Smooth muscle cell (in vitro differentiated cells): ENCODE measurements around the gene GALNT11. TPM values are rescaled to one million over a fixed set of nuclear protein-coding genes. Genes with fewer than 3 reads are reported as not detected.

ENCODE experiments used
- DNase-seq: peaks from one replicate; lab custom pipeline; 2025; ENCODE audit not compliant: unreplicated experiment; lab: John Stamatoyannopoulos, UW
- H2AFZ ChIP-seq: fragments of 200-600 bp; sonication (generic); 2 replicates; pipeline ENCODE4 v1.6.0; 2016; ENCODE audit warnings: antibody characterized with exemption, low read depth, mild to moderate bottlenecking
- H3F3A ChIP-seq: fragments of 200-600 bp; sonication (generic); 2 replicates; pipeline ENCODE4 v1.6.0; 2017; ENCODE audit warnings: antibody characterized with exemption, low read depth
- H3K27ac ChIP-seq: fragments of 200-600 bp; sonication (generic); 2 replicates; pipeline ENCODE4 v1.5.1; 2016; ENCODE audit warnings: low read depth, mild to moderate bottlenecking
- H3K27me3 ChIP-seq: fragments of 200-600 bp; sonication (generic); 2 replicates; pipeline ENCODE4 v1.6.1; 2016; ENCODE audit warnings: low read depth, mild to moderate bottlenecking
- H3K36me3 ChIP-seq: fragments of 200-600 bp; sonication (generic); 2 replicates; pipeline ENCODE4 v1.5.1; 2016; ENCODE audit warnings: low read depth
- H3K4me1 ChIP-seq: fragments of 200-600 bp; sonication (generic); 2 replicates; pipeline ENCODE4 v1.5.1; 2016; ENCODE audit warnings: low read depth
- H3K4me2 ChIP-seq: fragments of 200-600 bp; sonication (generic); 2 replicates; pipeline ENCODE4 v1.6.0; 2016; ENCODE audit warnings: mild to moderate bottlenecking
- H3K4me3 ChIP-seq: fragments of 200-600 bp; sonication (generic); 2 replicates; pipeline ENCODE4 v1.5.1; 2016; ENCODE audit warnings: mild to moderate bottlenecking
- H3K79me2 ChIP-seq: fragments of 200-600 bp; sonication (generic); 2 replicates; pipeline ENCODE4 v1.6.0; 2016; ENCODE audit warnings: low read depth, mild to moderate bottlenecking
- H3K9ac ChIP-seq: fragments of 200-600 bp; sonication (generic); 2 replicates; pipeline ENCODE4 v1.6.0; 2016; ENCODE audit warnings: low read depth
- H3K9me3 ChIP-seq: fragments of 200-600 bp; sonication (generic); replicated peaks from 2 replicates; pipeline ENCODE4 v1.5.1; 2016; ENCODE audit warnings: low read depth
- H4K20me1 ChIP-seq: fragments of 200-600 bp; sonication (generic); 2 replicates; pipeline ENCODE4 v1.6.0; 2016; ENCODE audit warnings: low read depth
- WGBS: methylation state at CpG from one replicate; pipeline ENCODE4 v1.1.7; 2016; ENCODE audit warnings: low lambda C conversion rate; 5-methylcytosine and 5-hydroxymethylcytosine counted together
- polyA plus RNA-seq: library from polyadenylated mRNA; unstranded; fragments of >200 nt; fragmentation: Nextera tagmentation; extraction: Ambion mirVana; gene quantifications from 2 replicates; pipeline ENCODE4 v1.2.1, GENCODE V29; 2016
- total RNA-seq: library from RNA; depleted of rRNA; stranded (reverse); fragments of >200 nt; gene quantifications from 2 replicates; pipeline ENCODE4 v1.2.3, GENCODE V29; 2014
- TF ChIP-seq, protein P1 (sequence below): fragments of 200-600 bp; sonication (generic); IDR thresholded peaks from 2 replicates; pipeline ENCODE4 v1.5.1; 2017; ENCODE audit warnings: borderline replicate concordance, mild to moderate bottlenecking, antibody characterized with exemption; ENCODE audit not compliant: insufficient read depth, poor library complexity, severe bottlenecking

GALNT11 gene
- total and polyA plus RNA-seq, 2 experiments from 2014 or later = 40.8 to 73.6 TPM

DNA sequence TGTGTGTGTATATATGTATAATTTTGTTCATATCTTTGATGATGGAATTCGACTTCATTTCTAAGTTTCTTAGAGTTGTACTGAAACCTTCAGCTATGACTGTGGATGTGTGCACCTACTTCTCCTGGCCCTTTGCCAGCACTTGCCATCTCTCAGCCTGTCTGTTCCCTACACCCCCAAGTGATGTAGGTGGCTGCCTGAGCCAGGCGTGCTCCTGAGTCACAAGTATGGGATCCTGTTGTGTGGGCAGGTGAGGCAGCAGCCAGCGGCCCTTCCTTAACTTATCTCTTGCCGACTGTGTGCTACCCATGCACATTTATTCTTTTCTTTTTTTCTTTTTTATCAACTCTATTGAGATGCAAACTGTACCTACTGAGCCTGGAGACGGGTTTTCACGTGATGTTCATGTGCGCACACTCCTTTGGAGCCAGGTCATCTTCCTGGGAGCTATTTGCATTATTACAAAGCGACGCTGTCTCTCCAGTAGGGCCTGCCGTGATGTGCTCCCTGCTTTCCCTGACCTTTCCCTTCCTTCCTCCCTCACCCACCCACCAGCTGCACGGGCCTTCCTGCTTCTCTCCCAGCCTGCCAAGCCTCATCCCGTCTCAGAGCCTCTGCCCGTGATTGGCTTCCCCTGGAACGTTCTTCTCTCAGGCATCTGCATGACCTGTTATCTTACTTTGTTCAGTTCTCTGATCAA, 31.3 kb upstream of the GALNT11 start:
- Histone ChIP-seq H3K79me2 (no peaks in the 10 kb centered on the region), H3K9me3 (no peaks in the 10 kb centered on the region), H3K27me3 (no peaks in the 10 kb centered on the region), H3K9ac (no peak overlapping the region), H3F3A (no peaks in the 10 kb centered on the region), H3K4me1 (no peaks in the 10 kb centered on the region), H2AFZ (no peak overlapping the region), H3K4me3 (no peak overlapping the region), H3K27ac (no peak overlapping the region), H3K36me3 (no peaks in the 10 kb centered on the region), H3K4me2 (no peak overlapping the region), H4K20me1 (no peaks in the 10 kb centered on the region)
- WGBS = 64% methylated on average over 14 of the region's 14 CpGs
- DNase-seq = no peak
- TF ChIP-seq, protein P1, sequence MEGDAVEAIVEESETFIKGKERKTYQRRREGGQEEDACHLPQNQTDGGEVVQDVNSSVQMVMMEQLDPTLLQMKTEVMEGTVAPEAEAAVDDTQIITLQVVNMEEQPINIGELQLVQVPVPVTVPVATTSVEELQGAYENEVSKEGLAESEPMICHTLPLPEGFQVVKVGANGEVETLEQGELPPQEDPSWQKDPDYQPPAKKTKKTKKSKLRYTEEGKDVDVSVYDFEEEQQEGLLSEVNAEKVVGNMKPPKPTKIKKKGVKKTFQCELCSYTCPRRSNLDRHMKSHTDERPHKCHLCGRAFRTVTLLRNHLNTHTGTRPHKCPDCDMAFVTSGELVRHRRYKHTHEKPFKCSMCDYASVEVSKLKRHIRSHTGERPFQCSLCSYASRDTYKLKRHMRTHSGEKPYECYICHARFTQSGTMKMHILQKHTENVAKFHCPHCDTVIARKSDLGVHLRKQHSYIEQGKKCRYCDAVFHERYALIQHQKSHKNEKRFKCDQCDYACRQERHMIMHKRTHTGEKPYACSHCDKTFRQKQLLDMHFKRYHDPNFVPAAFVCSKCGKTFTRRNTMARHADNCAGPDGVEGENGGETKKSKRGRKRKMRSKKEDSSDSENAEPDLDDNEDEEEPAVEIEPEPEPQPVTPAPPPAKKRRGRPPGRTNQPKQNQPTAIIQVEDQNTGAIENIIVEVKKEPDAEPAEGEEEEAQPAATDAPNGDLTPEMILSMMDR = no peak

GRCh38 chr7:151999424-152000090, 25.9 kb upstream of the GALNT11 start:
- 78% methylated on average over 6 of the region's 6 CpGs for WGBS
- Histone ChIP-seq H3K36me3 (no peaks in the 10 kb centered on the region), H3K79me2 (no peaks in the 10 kb centered on the region), H3K4me2 (peak overlapping the region; percentile 51), H3K27ac (peak overlapping the region; percentile 56), H2AFZ (no peak overlapping the region), H3K9me3 (no peaks in the 10 kb centered on the region), H3F3A (no peaks in the 10 kb centered on the region), H3K4me1 (no peaks in the 10 kb centered on the region), H3K27me3 (peaks cover 9% of the 10 kb centered on the region), H3K9ac (no peak overlapping the region), H4K20me1 (no peaks in the 10 kb centered on the region), H3K4me3 (no peak overlapping the region)
- no peak for DNase-seq
- TF ChIP-seq, protein P1 = no peak

- Histone ChIP-seq H3K4me1 (no peaks in the 10 kb centered on the region), H4K20me1 (no peaks in the 10 kb centered on the region), H2AFZ (no peak overlapping the region), H3K4me3 (no peak overlapping the region), H3K36me3 (no peaks in the 10 kb centered on the region), H3F3A (no peaks in the 10 kb centered on the region), H3K4me2 (peak overlapping the region; percentile 51), H3K9me3 (no peaks in the 10 kb centered on the region), H3K9ac (no peak overlapping the region), H3K79me2 (no peaks in the 10 kb centered on the region), H3K27me3 (peaks cover 9% of the 10 kb centered on the region), H3K27ac (peak overlapping the region; percentile 56)
- 35% methylated on average over 1 of the region's 1 CpG for WGBS
- DNase-seq = no peak
- TF ChIP-seq, protein P1 = no peak
Observed at GRCh38 chr7:152000191-152000590, 25.3 kb upstream of the GALNT11 start.
